ENCODE data around the gene CFAP20DC.
"Not testable (repeated sequence)": the region's sequence is repeated elsewhere in the genome, so short reads cannot be mapped to it uniquely, and the experiment has no call there.

The CFAP20DC gene

GRCh38 chr3:59064728-59065127 lies 14.9 kb upstream of the CFAP20DC start:
- TF ChIP-seq JUND (IDR thresholded peaks at IDR 0.05; ENCODE audit: low read depth): no peak
- in situ Hi-C loops (cut with HindIII; ENCODE audit: low pct_unique_long_range_greater_than_20kb, low sequenced_read_pairs): no loop called here
- no peak for DNase-seq (ENCODE audit: low read depth in 1 of 2, low spot score in 1 of 2)

GRCh38 chr3:59064276-59064675 lies 14.5 kb upstream of the CFAP20DC start:
- TF ChIP-seq JUND (IDR thresholded peaks at IDR 0.05; ENCODE audit: low read depth): no peak
- in situ Hi-C loops (cut with HindIII; ENCODE audit: low pct_unique_long_range_greater_than_20kb, low sequenced_read_pairs): no loop called here
- DNase-seq (ENCODE audit: low read depth in 1 of 2, low spot score in 1 of 2): no peak

GRCh38 chr3:59056706-59057105 lies 6.9 kb upstream of the CFAP20DC start:
- in situ Hi-C loops (cut with HindIII; ENCODE audit: low pct_unique_long_range_greater_than_20kb, low sequenced_read_pairs): no loop called here
- no peak for TF ChIP-seq JUND (IDR thresholded peaks at IDR 0.05; ENCODE audit: low read depth)
- DNase-seq (ENCODE audit: low read depth in 1 of 2, low spot score in 1 of 2): no peak

GRCh38 chr3:59052803-59053411 lies 3.1 kb upstream of the CFAP20DC start:
- TF ChIP-seq JUND (IDR thresholded peaks at IDR 0.05; ENCODE audit: low read depth): no peak
- in situ Hi-C loops (cut with HindIII; ENCODE audit: low pct_unique_long_range_greater_than_20kb, low sequenced_read_pairs): no loop called here
- DNase-seq (ENCODE audit: low read depth in 1 of 2, low spot score in 1 of 2): peak in 1 of 2 experiments; percentile 64

- in situ Hi-C loops (cut with HindIII; ENCODE audit: low pct_unique_long_range_greater_than_20kb, low sequenced_read_pairs); DNase-seq (ENCODE audit: low read depth in 1 of 2, low spot score in 1 of 2): not testable (repeated sequence)
Observed at GRCh38 chr3:59050811-59051414, 1.1 kb upstream of the CFAP20DC start.

GRCh38 chr3:59046839-59047238 lies 3.0 kb downstream of the CFAP20DC start:
- peak in 1 of 2 experiments; percentile 48 for DNase-seq (ENCODE audit: low read depth in 1 of 2, low spot score in 1 of 2)
- TF ChIP-seq JUND (IDR thresholded peaks at IDR 0.05; ENCODE audit: low read depth): no peak
- in situ Hi-C loops (cut with HindIII; ENCODE audit: low pct_unique_long_range_greater_than_20kb, low sequenced_read_pairs): no loop called here

- no peak for DNase-seq (ENCODE audit: low read depth in 1 of 2, low spot score in 1 of 2)
- in situ Hi-C loops (cut with HindIII; ENCODE audit: low pct_unique_long_range_greater_than_20kb, low sequenced_read_pairs): no loop called here
- TF ChIP-seq JUND (IDR thresholded peaks at IDR 0.05; ENCODE audit: low read depth): no peak
Observed at GRCh38 chr3:59043391-59043790, 6.4 kb downstream of the CFAP20DC start.

GRCh38 chr3:59040902-59041301 lies 8.9 kb downstream of the CFAP20DC start:
- no peak for DNase-seq (ENCODE audit: low read depth in 1 of 2, low spot score in 1 of 2)
- in situ Hi-C loops (cut with HindIII; ENCODE audit: low pct_unique_long_range_greater_than_20kb, low sequenced_read_pairs): no loop called here
- no peak for TF ChIP-seq JUND (IDR thresholded peaks at IDR 0.05; ENCODE audit: low read depth)

- no peak for DNase-seq (ENCODE audit: low read depth in 1 of 2, low spot score in 1 of 2)
- in situ Hi-C loops (cut with HindIII; ENCODE audit: low pct_unique_long_range_greater_than_20kb, low sequenced_read_pairs): no loop called here
- no peak for TF ChIP-seq JUND (IDR thresholded peaks at IDR 0.05; ENCODE audit: low read depth)
Observed at GRCh38 chr3:59027607-59028006, 22.2 kb downstream of the CFAP20DC start.

- no peak for DNase-seq (ENCODE audit: low read depth in 1 of 2, low spot score in 1 of 2)
- in situ Hi-C loops (cut with HindIII; ENCODE audit: low pct_unique_long_range_greater_than_20kb, low sequenced_read_pairs): no loop called here
- TF ChIP-seq JUND (IDR thresholded peaks at IDR 0.05; ENCODE audit: low read depth): no peak
Observed at GRCh38 chr3:59023612-59024011, 26.2 kb downstream of the CFAP20DC start.

- DNase-seq (ENCODE audit: low read depth in 1 of 2, low spot score in 1 of 2): no peak
- no peak for TF ChIP-seq JUND (IDR thresholded peaks at IDR 0.05; ENCODE audit: low read depth)
- in situ Hi-C loops (cut with HindIII; ENCODE audit: low pct_unique_long_range_greater_than_20kb, low sequenced_read_pairs): no loop called here
Observed at GRCh38 chr3:59017617-59017984, 32.2 kb downstream of the CFAP20DC start.

GRCh38 chr3:59016930-59017616 lies 32.8 kb downstream of the CFAP20DC start:
- DNase-seq (ENCODE audit: low read depth in 1 of 2, low spot score in 1 of 2): no peak
- in situ Hi-C loops (cut with HindIII; ENCODE audit: low pct_unique_long_range_greater_than_20kb, low sequenced_read_pairs): no loop called here
- TF ChIP-seq JUND (IDR thresholded peaks at IDR 0.05; ENCODE audit: low read depth): no peak

GRCh38 chr3:59013611-59014010 lies 36.2 kb downstream of the CFAP20DC start:
- in situ Hi-C loops (cut with HindIII; ENCODE audit: low pct_unique_long_range_greater_than_20kb, low sequenced_read_pairs): no loop called here
- no peak for TF ChIP-seq JUND (IDR thresholded peaks at IDR 0.05; ENCODE audit: low read depth)
- no peak for DNase-seq (ENCODE audit: low read depth in 1 of 2, low spot score in 1 of 2)
